Gastrocnemius medialis (tissue), 4 donors: ENCODE data around the gene USP21. TPM values are rescaled to one million over a fixed set of nuclear protein-coding genes. Genes with fewer than 3 reads are reported as not detected.
"Not testable (repeated sequence)": the region's sequence is repeated elsewhere in the genome, so short reads cannot be mapped to it uniquely, and the experiment has no call there.

Experiments
- ATAC-seq, 2 donors: fragments of 150-250 bp; one replicate each; pipeline ENCODE4 v1.9.1; 2016
- DNase-seq, 2 donors: peaks; one replicate each; pipeline ENCODE4 v3.0.0-alpha.2; 2019
- H3K27ac ChIP-seq, 4 donors: fragments of 200-600 bp; sonication (generic); 1 replicate in 1 of 4; 2 replicates in 3 of 4; pipeline ENCODE4 v1.5.1; 2016 to 2018; ENCODE audit warnings: mild to moderate bottlenecking in 2 of 4, moderate library complexity in 1 of 4
- H3K27me3 ChIP-seq, 3 donors: fragments of 200-600 bp; sonication (generic) in 2 of 3; 1 replicate in 1 of 3; 2 replicates in 2 of 3; pipeline versions ENCODE4 v1.5.1 to v1.6.0; 2016 to 2019; ENCODE audit warnings: mild to moderate bottlenecking in 1 of 3, moderate library complexity in 1 of 3
- H3K36me3 ChIP-seq, 2 donors: fragments of 200-600 bp; sonication (generic) in 1 of 2; one replicate each; pipeline ENCODE4 v1.5.1; 2017 to 2018
- H3K4me1 ChIP-seq, 2 donors: fragments of 200-600 bp; sonication (generic) in 1 of 2; one replicate each; pipeline ENCODE4 v1.5.1; 2016 to 2017; ENCODE audit warnings: mild to moderate bottlenecking in 2 of 2
- H3K4me3 ChIP-seq, 4 donors: fragments of 200-600 bp; sonication (generic) in 3 of 4; 1 replicate in 1 of 4; 2 replicates in 3 of 4; pipeline ENCODE4 v1.5.1; 2016 to 2019; ENCODE audit warnings: mild to moderate bottlenecking in 2 of 4
- H3K9me3 ChIP-seq, 3 donors: fragments of 200-600 bp; sonication (generic) in 2 of 3; 1 replicate in 1 of 3; 2 replicates in 2 of 3; pipeline ENCODE4 v1.5.1; 2016 to 2019
- CTCF ChIP-seq, 5 experiments: fragments of 450-650 bp in 3 of 5; fragments of 200-600 bp in 2 of 5; sonication (generic) in 2 of 5; IDR thresholded peaks in 4 of 5; conservative IDR thresholded peaks in 1 of 5; 1 replicate in 4 of 5; 2 replicates in 1 of 5; pipeline ENCODE4 v1.5.1; 2016 to 2019; ENCODE audit warnings: antibody characterized with exemption in 5 of 5, mild to moderate bottlenecking in 3 of 5, moderate library complexity in 3 of 5
- POLR2A ChIP-seq, 2 donors: fragments of 450-650 bp; IDR thresholded peaks; one replicate each; pipeline ENCODE4 v1.6.1; 2017; ENCODE audit warnings: antibody characterized with exemption in 2 of 2, mild to moderate bottlenecking in 2 of 2, moderate library complexity in 2 of 2
- in situ Hi-C, 4 donors: fragments of 200-750 bp; cut with MboI; loops; one replicate each; pipeline versions ENCODE4 v1.15.0 to v1.8.0; 2017; ENCODE audit warnings: low sequenced_read_pairs in 4 of 4
- intact Hi-C: fragments of 100-400 bp; cut with DNase I; formaldehyde crosslinking; loops from one replicate; pipeline ENCODE4 v1.15.1; 2023; ENCODE audit warnings: low total_unique reads
- total RNA-seq, 4 donors: library from RNA; depleted of rRNA; stranded (reverse); fragments of >200 nt; gene quantifications; one replicate each; pipeline versions ENCODE4 v1.1.0 to v1.2.3, GENCODE V29; 2016

The USP21 gene
- total RNA-seq, 4 donors from 2014 or later: 16.5 to 20.8 (median 18.0) TPM

GRCh38 chr1:161114556-161114955 lies 44.7 kb upstream of the USP21 start:
- ATAC-seq (no peak), DNase-seq (no peak)
- H3K4me1 ChIP-seq: peaks cover 53 to 57% of the 10 kb centered on the region in 2 donors
- no peak overlapping the region for H3K4me3 ChIP-seq
- intact Hi-C loops: no loop called here
- no peaks in the 10 kb centered on the region for H3K36me3 ChIP-seq
- H3K27ac ChIP-seq: peak overlapping the region in 3 of 4 donors; percentile 90 to 100 (median 99)
- no peaks in the 10 kb centered on the region for H3K9me3 ChIP-seq
- H3K27me3 ChIP-seq: no peaks in the 10 kb centered on the region
- TF ChIP-seq POLR2A (IDR thresholded peaks at IDR 0.05) (no peak), CTCF (IDR thresholded peaks at IDR 0.05 in 4 of 5, conservative IDR thresholded peaks at IDR 0.05 in 1 of 5) (no peak)
- in situ Hi-C loops: no loop called here

- H3K4me1 ChIP-seq: peaks cover 60 to 61% of the 10 kb centered on the region in 2 donors
- in situ Hi-C loops (no loop called here), intact Hi-C loops (loop anchor here (5.0 kb wide), 1 partner anchor 112 kb away; the partner anchor contains the start of gene TOMM40L)
- no peak for TF ChIP-seq POLR2A (IDR thresholded peaks at IDR 0.05)
- TF ChIP-seq CTCF (IDR thresholded peaks at IDR 0.05 in 4 of 5, conservative IDR thresholded peaks at IDR 0.05 in 1 of 5): no peak
- H3K36me3 ChIP-seq: peaks cover 0 to 5% of the 10 kb centered on the region in 2 donors
- H3K27ac ChIP-seq: peak overlapping the region; percentile 90 to 100 (median 98)
- no peaks in the 10 kb centered on the region for H3K9me3 ChIP-seq
- no peak overlapping the region for H3K4me3 ChIP-seq
- ATAC-seq: peak in 1 of 2 donors; percentile 45
- no peaks in the 10 kb centered on the region for H3K27me3 ChIP-seq
- peak in 1 of 2 donors; percentile 53 for DNase-seq
Observed at GRCh38 chr1:161115132-161115711, 44.1 kb upstream of the USP21 start.

GRCh38 chr1:161115961-161116360 lies 43.3 kb upstream of the USP21 start:
- in situ Hi-C loops, DNase-seq, ATAC-seq, H3K4me3 ChIP-seq, H3K9me3 ChIP-seq, H3K27me3 ChIP-seq: not testable (repeated sequence)
- peaks cover 61% of the 10 kb centered on the region in 2 donors for H3K4me1 ChIP-seq
- intact Hi-C loops: loop anchor here (5.0 kb wide), 1 partner anchor 111 kb away; the partner anchor contains the start of gene TOMM40L
- H3K36me3 ChIP-seq: peaks cover 0 to 13% of the 10 kb centered on the region in 2 donors
- peak overlapping the region; percentile 90 to 100 (median 98) for H3K27ac ChIP-seq

- intact Hi-C loops: loop anchor here (1.0 to 5.0 kb wide), 3 partner anchors 14 to 109 kb away; partner anchors contain the start of genes DEDD, TOMM40L and UFC1
- peaks cover 53% of the 10 kb centered on the region in 2 donors for H3K4me1 ChIP-seq
Observed at GRCh38 chr1:161117759-161118581, 41.3 kb upstream of the USP21 start, which contains the start of the genes NIT1 and PFDN2. Gene NIT1, plus strand, starts transcription at chr1:161118105. Its CDS starts 72 bp downstream, at chr1:161118177. Gene PFDN2, minus strand, starts transcription at chr1:161118037. Its CDS starts 11 bp downstream, at chr1:161118026.

More at GRCh38 chr1:161117759-161118581, 41.3 kb upstream of the USP21 start, which contains the start of the genes NIT1 and PFDN2:
- Histone ChIP-seq H3K4me3 (peak within 1 kb of the TSS; percentile 83 to 100 (median 99)), H3K27me3 (no peaks in the 10 kb centered on the region), H3K36me3 (peaks cover 0 to 33% of the 10 kb centered on the region in 2 donors), H3K27ac (peak within 1 kb of the TSS; percentile 90 to 100 (median 98)), H3K9me3 (no peaks in the 10 kb centered on the region)
- no peak for TF ChIP-seq CTCF (IDR thresholded peaks at IDR 0.05 in 4 of 5, conservative IDR thresholded peaks at IDR 0.05 in 1 of 5)
- TF ChIP-seq POLR2A (IDR thresholded peaks at IDR 0.05): peak; percentile 91 to 94
- peak; percentile 76 to 78 for DNase-seq
- peak; percentile 84 to 86 for ATAC-seq
- in situ Hi-C loops: no loop called here
